HG03045 (cell line): ENCODE measurements around the gene CCDC9.
"Not testable (repeated sequence)": the region's sequence is repeated elsewhere in the genome, so short reads cannot be mapped to it uniquely, and the experiment has no call there.

Experiments used
- ATAC-seq: cut with Tn5 transposase; IDR thresholded peaks from one replicate; pipeline ENCODE4 v1.9.1; 2021; ENCODE audit warnings: mild to moderate bottlenecking, moderate library complexity; ENCODE audit not compliant: unreplicated experiment

Gene CCDC9

GRCh38 chr19:47258895-47259555 lies 2.7 kb downstream of the CCDC9 start:
- no peak for ATAC-seq

- no peak for ATAC-seq
Measured at GRCh38 chr19:47260476-47260875, 4.2 kb downstream of the CCDC9 start.

GRCh38 chr19:47261946-47262793 lies 5.8 kb downstream of the CCDC9 start:
- ATAC-seq, result not testable (repeated sequence)

GRCh38 chr19:47264629-47265028 lies 8.3 kb downstream of the CCDC9 start:
- no peak for ATAC-seq

GRCh38 chr19:47266401-47266941 lies 10.1 kb downstream of the CCDC9 start:
- no peak for ATAC-seq

GRCh38 chr19:47267350-47267759 lies 11.0 kb downstream of the CCDC9 start:
- ATAC-seq, result no peak

GRCh38 chr19:47268028-47268427 lies 11.7 kb downstream of the CCDC9 start:
- ATAC-seq, result no peak

GRCh38 chr19:47269596-47269995 lies 13.3 kb downstream of the CCDC9 start:
- no peak for ATAC-seq

GRCh38 chr19:47270408-47270807 lies 14.1 kb downstream of the CCDC9 start:
- no peak for ATAC-seq

GRCh38 chr19:47271949-47272348 lies 15.6 kb downstream of the CCDC9 start:
- no peak for ATAC-seq

GRCh38 chr19:47272448-47273312 lies 16.4 kb downstream of the CCDC9 start:
- no peak for ATAC-seq

GRCh38 chr19:47273313-47274070 lies 17.2 kb downstream of the CCDC9 start:
- peak; percentile 62 for ATAC-seq

- peak; percentile 49 for ATAC-seq
Measured at GRCh38 chr19:47274071-47274890, 18.0 kb downstream of the CCDC9 start, which contains the start of gene INAFM1. TSS of gene INAFM1 (plus strand) at chr19:47274885. CDS start at chr19:47274920, 35 bp downstream.

- peak; percentile 32 for ATAC-seq
Measured at GRCh38 chr19:47274891-47275761, 18.8 kb downstream of the CCDC9 start.

GRCh38 chr19:47275791-47276461 lies 19.6 kb downstream of the CCDC9 start:
- ATAC-seq, result no peak

GRCh38 chr19:47276513-47276912 lies 20.2 kb downstream of the CCDC9 start:
- ATAC-seq, result not testable (repeated sequence)

GRCh38 chr19:47280183-47280797 lies 24.0 kb downstream of the CCDC9 start:
- ATAC-seq, result no peak
